NCI-H446 (cell line): ENCODE measurements around the gene NENF.
A peak's percentile ranks its signal among the peaks of the same experiment; 100 is the strongest.

Source experiments
- DNase-seq, 2 experiments: peaks; one replicate each; lab custom pipeline; 2025; lab: John Stamatoyannopoulos, UW

NENF gene

DNA sequence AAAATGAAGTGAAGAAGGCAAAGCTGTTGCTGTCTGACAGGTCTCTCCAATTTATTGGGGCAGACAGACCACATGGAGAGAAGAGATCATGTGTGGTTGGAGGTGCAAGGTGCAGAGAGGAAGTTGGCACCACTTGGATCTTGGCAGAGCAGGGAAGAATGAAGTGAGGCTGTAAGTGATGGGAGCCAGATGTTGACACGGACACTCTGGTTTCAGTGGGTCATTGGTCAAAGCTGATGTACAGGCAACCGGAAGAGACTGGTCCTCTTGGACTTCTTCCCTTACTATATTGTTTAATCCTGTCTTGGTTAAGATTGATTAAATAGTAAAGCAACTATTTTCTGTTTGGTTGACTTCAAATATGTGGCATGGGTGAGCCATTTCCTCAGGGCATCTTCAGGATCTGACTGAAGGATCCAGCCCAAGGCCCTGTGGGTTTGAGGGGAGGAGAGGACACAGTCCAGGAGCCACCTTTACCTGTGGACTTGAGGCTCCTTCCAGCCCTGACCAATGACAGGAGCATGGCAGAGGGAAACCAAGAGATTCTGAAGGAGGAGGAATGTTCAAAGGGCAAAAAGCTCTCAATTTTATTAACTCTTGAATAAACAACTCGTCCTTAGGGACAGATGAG lies 49.4 kb downstream of the NENF start:
- DNase-seq: no peak

DNA sequence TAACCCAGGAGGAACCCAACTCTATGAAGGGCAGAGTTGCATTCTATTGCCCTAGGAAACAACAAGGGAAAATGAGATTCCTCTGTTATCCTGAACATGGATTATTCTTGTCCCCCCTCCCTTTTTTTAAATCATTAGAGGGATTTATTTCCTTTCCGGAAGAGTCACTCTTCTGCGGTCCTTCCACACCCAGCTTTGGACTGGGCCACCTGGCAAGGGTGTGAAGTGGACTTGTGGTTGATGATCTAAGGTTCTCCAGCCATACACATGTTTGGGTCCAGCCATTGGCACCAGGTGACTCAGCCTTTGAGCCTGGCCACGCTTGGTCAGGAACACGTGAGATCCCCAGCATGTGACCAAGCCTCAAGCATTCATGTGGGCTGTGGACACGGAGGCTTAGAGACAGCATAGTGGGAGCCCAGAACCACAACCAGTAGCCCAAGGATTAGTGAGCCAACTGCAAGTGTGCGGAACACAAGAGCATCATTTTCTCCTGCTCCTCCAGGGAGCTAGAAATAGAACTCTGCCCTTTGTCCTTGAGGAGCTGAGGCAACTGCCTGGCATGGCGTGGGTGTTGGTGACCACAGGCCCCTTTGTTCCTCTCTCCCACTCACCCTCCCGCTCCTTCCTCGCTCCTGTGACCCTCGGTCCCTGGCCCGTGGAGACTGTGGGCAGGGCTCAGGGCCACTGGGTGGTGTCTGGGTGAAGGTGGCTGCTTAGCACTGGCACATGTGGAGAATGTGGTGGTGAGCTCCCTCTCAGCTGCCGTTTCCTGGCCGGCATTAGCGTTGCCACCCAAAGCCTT lies 50.1 kb downstream of the NENF start:
- no peak for DNase-seq

DNA sequence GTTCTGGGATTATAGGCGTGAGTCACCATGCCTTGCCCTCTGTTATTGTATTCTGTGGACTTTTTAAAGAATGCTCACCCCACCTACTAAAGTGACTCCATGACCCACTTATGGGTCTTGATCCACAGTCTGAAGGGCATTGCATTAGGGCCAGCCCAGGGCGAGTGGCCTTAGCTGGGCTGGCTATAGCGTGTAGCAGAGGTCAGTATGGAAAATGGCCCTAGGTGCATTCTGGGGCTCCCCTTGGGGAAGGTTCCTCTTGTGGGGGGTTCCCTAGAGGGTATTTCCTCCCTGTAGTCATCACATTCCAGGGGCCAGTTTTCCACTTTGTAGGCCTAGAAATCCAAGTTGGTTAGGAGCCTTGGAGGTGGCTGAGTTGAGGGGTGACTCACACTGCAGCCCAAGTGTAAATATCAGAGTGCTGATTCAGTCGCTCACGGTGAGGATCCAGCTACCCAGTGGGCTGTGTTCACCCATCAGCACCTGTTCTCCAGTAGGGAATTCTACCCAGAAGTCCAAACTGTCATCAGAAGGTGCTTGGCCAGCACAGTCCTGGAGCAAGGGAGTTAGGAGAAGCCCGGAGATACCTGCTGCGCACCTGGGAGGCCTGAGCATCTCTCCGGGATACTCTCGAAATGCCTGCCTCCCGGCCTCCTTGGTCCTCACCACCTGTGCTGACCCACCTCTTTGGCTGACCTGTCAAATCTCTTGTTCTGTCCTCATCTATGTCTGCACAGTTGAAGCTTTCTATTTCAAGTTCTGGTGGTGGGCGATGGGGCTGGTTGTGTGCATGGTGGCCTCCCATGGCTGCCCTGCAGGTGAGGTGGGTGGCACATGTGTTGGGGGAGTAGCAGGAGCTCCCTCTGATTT lies 52.2 kb downstream of the NENF start:
- no peak for DNase-seq

DNA sequence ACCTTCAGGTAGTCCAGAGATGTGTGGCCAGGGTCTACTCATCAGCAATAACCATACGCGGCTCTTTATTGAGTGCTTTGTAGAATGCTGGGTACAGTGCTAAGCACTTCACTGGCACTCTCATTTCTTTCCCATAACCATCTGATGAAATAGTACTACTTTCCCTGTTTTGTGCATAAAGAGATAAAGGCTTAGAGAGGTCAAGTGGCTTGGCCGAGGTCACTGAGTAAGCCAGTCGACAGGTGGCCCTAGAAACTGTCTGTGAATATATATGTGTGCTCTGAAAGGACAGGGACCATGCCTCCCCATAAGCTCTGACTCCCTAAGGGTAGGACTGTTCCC lies 52.8 kb downstream of the NENF start:
- no peak for DNase-seq

DNA sequence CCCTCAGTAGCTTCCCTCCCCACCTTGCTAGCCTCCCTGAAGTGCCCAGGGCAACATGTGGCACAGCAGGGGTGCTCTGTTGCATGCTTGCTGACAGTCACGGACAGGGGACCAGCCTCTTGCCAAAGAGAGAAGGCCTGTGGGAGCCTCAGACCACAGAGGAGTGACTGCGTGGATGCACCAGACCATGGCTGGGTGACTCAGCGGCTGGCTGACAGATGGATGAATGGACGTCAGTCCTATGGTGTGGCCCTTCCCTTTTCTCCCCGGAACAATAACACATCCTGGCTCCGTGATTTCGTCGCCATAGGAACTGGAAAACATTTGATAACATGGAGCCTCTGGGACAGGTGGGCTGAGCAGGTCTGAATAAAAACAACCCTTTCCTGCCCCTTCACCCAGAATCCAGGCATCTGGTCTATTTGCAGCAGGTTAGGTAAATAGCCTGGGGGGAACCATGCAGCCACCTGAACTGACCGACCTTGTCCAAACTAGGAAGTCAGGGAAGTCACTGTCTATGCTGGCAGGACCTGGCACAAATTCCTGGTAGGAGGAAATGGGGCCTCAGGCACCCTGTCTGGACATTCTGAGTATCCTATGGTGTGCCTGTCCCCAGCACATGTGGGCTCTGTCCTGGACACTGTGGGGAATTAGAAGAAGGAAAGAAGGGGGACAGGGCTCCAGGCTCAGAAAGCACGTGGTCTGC lies 53.3 kb downstream of the NENF start:
- peak; percentile 22 to 48 for DNase-seq

DNA sequence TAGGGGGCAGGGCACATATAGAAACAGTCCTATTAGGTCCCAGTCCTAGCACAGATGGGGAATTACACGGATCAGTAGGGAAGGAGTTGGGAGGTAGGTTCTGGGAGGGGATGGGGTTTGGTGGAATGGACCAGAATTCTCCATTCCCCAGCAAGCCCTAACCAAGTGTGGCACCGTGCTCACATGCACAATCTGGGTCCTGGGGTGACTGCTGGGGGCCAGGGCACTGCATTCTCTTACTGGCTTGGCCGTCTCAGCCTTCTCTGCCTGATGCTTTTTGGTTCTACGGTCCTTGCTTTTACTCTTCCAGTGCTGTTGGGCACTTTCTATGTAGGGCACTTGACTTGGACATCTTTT lies 53.9 kb downstream of the NENF start:
- peak in 1 of 2 experiments; percentile 41 for DNase-seq

DNA sequence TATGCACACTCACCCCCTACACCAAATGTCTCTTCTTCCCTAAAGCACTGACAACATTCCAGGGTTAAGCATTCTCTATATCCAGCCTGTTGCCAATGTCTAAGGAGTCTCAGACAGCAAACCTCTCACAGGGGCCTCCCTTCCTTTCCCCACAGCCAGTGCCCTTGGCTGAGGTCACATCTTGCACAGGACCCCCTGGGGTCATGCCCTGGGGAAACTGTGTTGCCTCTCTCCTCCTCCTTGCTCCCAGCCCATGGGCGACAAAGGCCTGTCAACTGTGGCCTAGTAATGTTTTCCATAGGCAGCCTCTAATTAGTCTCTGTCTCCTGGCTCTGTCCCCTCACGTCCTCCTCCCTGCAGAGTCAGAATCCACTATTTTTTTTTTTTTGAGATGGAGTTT lies 54.6 kb downstream of the NENF start:
- DNase-seq: no peak

DNA sequence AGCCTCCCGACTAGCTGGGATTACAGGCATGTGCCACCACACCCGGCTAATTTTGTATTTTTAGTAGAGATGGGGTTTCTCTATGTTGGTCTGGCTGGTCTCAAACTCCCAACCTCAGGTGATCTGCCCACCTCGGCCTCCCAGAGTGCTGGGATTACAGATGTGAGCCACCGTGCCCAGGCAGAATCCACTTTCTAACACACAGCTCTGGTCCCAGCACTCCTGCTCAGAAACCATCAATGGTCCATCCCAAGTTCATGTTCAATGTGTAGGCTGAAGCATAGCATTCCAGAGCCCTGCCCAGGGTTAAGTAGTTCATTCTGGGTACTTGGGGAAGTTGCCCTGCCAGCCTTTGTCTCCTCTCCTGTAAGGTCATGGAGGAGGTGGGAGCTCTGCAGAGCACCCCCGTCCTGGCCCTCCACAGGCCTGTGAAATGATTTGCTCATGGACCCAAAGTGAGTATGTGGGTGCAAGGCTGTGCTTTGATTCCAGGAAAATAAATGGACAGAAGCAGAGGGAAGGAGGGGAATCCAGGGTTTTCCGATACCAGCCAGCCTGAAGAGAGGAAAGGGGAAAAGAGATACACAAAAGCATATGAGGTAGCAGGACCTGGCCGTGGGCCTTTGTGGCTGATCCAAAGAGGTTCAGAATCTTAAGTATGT lies 55.2 kb downstream of the NENF start:
- DNase-seq: no peak

DNA sequence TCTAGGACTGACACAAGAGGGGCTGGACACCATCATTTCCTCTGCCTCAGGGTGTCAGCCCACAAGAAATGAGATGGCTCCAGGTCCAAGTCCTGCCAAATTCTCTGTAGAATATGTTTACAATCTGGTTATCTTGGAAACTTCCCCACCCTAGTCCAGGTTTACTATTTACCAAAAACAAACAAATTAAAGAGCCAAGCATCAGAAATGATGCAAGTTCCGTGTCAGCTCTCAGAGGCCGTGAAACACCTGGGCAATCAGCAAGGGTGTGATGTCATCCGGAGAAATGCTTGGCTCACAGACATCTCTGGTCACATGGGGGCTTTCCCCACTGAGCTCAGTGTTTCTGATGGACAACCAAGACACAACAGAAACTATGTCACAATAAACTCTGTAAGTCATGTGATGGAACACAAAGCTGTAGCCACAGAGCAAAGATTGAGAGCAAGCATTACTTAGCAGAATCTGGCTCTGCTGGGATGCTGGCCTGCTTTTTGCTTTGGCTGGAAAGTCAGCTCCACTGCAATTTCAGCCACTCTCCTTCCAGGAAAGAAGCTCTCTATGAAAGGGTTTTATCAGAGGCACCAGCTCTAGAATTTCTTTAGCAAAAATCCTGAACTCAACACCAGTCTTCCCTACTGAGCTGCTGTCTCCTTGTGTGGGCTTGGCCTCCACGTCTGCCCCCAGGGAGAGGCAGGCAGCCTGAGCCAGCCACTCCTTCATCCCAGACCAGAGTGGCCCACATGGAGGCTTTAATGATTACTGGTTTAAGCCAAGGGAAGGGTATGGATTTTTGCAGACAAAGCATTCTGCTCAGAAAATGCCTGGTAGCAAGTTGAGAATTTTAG lies 55.9 kb downstream of the NENF start:
- DNase-seq: no peak

DNA sequence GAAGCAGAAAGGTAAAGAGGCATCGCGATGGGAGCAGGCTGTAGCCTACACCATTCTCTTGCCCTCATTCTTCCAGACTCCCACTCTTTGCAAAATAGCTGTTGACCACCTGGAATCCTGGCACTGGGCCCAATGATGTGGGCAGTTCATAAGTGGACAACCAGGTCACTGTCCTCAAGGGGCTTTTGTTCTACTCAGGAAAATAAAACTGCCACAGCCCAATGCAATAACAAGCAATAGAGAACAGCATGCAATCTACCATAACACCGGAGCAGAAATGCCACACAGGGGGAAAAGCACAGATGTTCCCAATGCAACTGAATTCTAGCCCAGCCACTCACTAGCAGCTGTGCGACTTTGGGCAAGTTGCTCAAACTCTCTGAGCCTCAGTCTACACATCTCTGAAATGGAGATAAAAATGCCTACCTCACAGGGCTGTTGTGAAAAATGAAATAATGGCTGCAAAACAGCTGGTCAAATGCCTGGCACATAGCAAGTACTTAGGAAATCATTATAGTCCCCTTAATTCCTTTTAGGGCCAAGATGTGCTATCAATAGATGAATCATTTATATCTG lies 56.7 kb downstream of the NENF start:
- no peak for DNase-seq

DNA sequence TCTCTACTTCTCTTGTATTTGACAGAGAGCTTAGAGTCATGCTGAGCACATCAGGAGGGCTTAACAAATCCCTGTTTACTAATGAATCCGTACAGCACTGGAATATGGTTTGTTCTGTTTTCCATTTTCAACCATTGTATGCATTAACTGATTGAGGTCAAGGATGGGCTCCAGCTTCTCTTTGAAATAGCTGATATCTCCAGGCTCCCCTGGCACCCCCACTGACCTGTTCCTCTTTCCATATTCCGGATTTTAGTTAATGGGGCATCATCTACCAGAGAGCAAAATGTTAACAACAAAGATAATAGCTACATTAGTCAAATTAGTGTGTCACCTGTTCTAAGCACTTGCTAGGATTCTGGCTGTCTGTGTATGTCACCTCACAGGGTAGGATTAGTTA lies 57.6 kb downstream of the NENF start:
- DNase-seq: no peak

DNA sequence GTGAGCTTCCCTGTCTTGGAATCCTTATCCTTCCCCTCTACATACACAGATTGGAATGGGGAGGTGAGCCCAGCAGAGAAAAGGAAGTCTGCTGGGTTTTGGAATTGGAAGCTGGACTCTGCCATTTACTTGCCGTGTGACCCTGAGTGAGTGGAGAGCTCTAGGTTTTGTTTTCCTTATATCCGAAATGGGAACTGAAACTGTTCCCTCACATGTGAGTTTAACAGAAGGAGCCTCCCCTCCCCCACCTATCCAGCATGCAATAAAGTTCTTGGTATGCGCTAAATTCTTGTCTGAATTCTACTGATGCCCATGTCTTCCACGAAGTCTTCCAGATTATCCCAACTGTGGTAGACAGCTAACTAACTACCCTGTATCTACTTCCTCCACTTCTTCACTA lies 58.7 kb downstream of the NENF start:
- no peak for DNase-seq
